Adrenal gland (tissue), 12 donors: Measurements from ENCODE around the gene TOR4A. TPM values are rescaled to one million over a fixed set of nuclear protein-coding genes. Genes with fewer than 3 reads are reported as not detected.

Experiments
- DNase-seq, 7 donors: peaks; one replicate each; pipeline ENCODE4 v3.0.0-alpha.2; 2019 to 2020
- H3K27ac ChIP-seq, 5 donors: fragments of 200-600 bp; sonication (generic) in 4 of 5; 1 replicate in 3 of 5; 2 replicates in 2 of 5; pipeline versions ENCODE4 v1.5.1 to v1.8.0; 2016 to 2020; ENCODE audit warnings: mild to moderate bottlenecking in 1 of 5
- H3K27me3 ChIP-seq: fragments of 200-600 bp; 2 replicates; pipeline ENCODE4 v1.8.0; 2021
- H3K36me3 ChIP-seq, 2 donors: fragments of 200-600 bp; replicated peaks in 1 of 2; 1 replicate in 1 of 2; 2 replicates in 1 of 2; pipeline versions ENCODE4 v1.5.1 to v1.8.0; 2018 to 2022
- H3K4me1 ChIP-seq, 2 donors: fragments of 200-600 bp; replicated peaks in 1 of 2; 1 replicate in 1 of 2; 2 replicates in 1 of 2; pipeline versions ENCODE4 v1.5.1 to v1.8.0; 2018 to 2021
- H3K4me3 ChIP-seq, 4 donors: fragments of 200-600 bp; sonication (generic) in 3 of 4; one replicate each; pipeline ENCODE4 v1.5.1; 2016 to 2018
- H3K9me3 ChIP-seq, 3 donors: fragments of 200-600 bp; sonication (generic) in 1 of 3; replicated peaks in 1 of 3; 1 replicate in 2 of 3; 2 replicates in 1 of 3; pipeline versions ENCODE4 v1.5.1 to v1.8.0; 2016 to 2021
- CTCF ChIP-seq, 6 experiments: fragments of 450-650 bp in 4 of 6; fragments of 200-600 bp in 2 of 6; sonication (generic) in 1 of 6; IDR thresholded peaks; 1 replicate in 5 of 6; 2 replicates in 1 of 6; pipeline versions ENCODE4 v1.5.1 to v1.8.0; 2016 to 2021; ENCODE audit warnings: antibody characterized with exemption in 6 of 6, mild to moderate bottlenecking in 2 of 6, moderate library complexity in 1 of 6
- POLR2A ChIP-seq, 2 donors: fragments of 450-650 bp; IDR thresholded peaks; one replicate each; pipeline ENCODE4 v1.6.1; 2017; ENCODE audit warnings: antibody characterized with exemption in 2 of 2, mild to moderate bottlenecking in 2 of 2, moderate library complexity in 1 of 2
- WGBS, 4 donors: extraction: QIAGEN DNeasy Blood & Tissue Kit in 2 of 4; methylation state at CpG; one replicate each; pipeline versions ENCODE4 v1.1.5 to v1.1.7; 2013 to 2017; 5-methylcytosine and 5-hydroxymethylcytosine counted together
- intact Hi-C, 2 donors: fragments of 100-400 bp; cut with DNase I; formaldehyde crosslinking; loops; one replicate each; pipeline versions ENCODE4 v1.14.1 to v1.15.0; 2022 to 2023
- polyA plus RNA-seq, 3 donors: library from polyadenylated mRNA; stranded (reverse); fragments of 200-250 nt in 2 of 3; fragments of 350-450 nt in 1 of 3; fragmentation: Illumina TruSeq in 1 of 3; extraction: RNeasy Lipid Tissue Mini Kit (QIAGEN cat#74804) in 1 of 3; gene quantifications; one replicate each; pipeline ENCODE4 v1.2.3, GENCODE V29; 2013 to 2014
- total RNA-seq, 9 donors: library from RNA; depleted of rRNA in 4 of 9; stranded (reverse); fragments of >200 nt in 4 of 9; fragments of 120-200 nt in 1 of 9; fragmentation: NEBNext Ultra II Directional in 1 of 9; extraction: Animal tissue kit (Norgen Biotek cat#: 25700) in 1 of 9; gene quantifications; one replicate each; pipeline versions ENCODE4 v1.1.0 to v1.2.4, GENCODE V29; 2013 to 2023
- donor health status: healthy with polysubstance abuse.
- donor health status: Bipolar disorder and iron deficiency.
- donor health status: DM: yes; HTN: yes; CAD: no.
- donor health status: DM: no; HTN: no; CAD: no.
- donor health status: DM: no; HTN: no; CAD: no.
- donor health status: DM: yes; HTN: yes; CAD: no.

TOR4A gene
- total and polyA plus RNA-seq, 12 donors = 0.49 to 21.5 (median 7.4) TPM

GRCh38 chr9:137272241-137273094 lies 5.1 kb upstream of the TOR4A start:
- H3K36me3 ChIP-seq = peaks cover 0 to 21% of the 10 kb centered on the region in 2 donors

DNA sequence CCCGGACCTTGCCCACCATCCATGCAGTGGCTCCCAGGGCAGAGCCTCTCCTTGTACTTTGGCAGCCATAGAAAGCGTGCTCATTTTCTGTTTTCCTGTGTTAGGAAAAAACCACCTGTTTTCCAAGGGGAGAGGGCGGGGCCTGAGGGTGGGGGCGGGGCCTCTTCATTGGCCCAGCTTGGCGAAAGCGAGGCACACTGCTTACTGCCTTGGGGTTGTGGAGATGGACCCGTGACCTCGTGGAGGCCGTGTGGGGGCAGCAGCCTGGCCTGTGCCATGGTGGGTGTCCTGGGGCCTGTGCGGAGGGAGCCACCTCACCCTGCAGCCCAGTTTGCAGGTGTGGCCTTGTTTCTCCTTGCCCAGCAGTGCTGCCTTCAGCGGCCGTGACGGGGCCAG lies 4.4 kb upstream of the TOR4A start:
- H3K4me3 ChIP-seq = no peak overlapping the region
- DNase-seq = no peak
- no peaks in the 10 kb centered on the region for H3K9me3 ChIP-seq
- 80 to 88% (median 83%) methylated on average over 4 to 13 of the region's 13 CpGs for WGBS, 4 donors
- no peak overlapping the region for H3K27ac ChIP-seq
- intact Hi-C loops = no loop called here
- no peaks in the 10 kb centered on the region for H3K27me3 ChIP-seq
- peaks cover 0 to 21% of the 10 kb centered on the region in 2 donors for H3K36me3 ChIP-seq
- H3K4me1 ChIP-seq = peaks cover 4 to 23% of the 10 kb centered on the region in 2 donors
- TF ChIP-seq POLR2A (IDR thresholded peaks at IDR 0.05) (no peak), CTCF (IDR thresholded peaks at IDR 0.05) (no peak)

More at GRCh38 chr9:137272241-137273094, 5.1 kb upstream of the TOR4A start:
- H3K27me3 ChIP-seq = no peaks in the 10 kb centered on the region
- 92 to 96% (median 94%) methylated on average over 8 to 39 of the region's 39 CpGs for WGBS, 4 donors
- intact Hi-C loops = no loop called here
- H3K9me3 ChIP-seq = no peaks in the 10 kb centered on the region
- TF ChIP-seq POLR2A (IDR thresholded peaks at IDR 0.05) = no peak
- no peak for TF ChIP-seq CTCF (IDR thresholded peaks at IDR 0.05)
- DNase-seq = peak in 1 of 7 donors; percentile 16
- H3K4me1 ChIP-seq = peaks cover 4 to 23% of the 10 kb centered on the region in 2 donors
- H3K27ac ChIP-seq = no peak overlapping the region
- no peak overlapping the region for H3K4me3 ChIP-seq

- Histone ChIP-seq H3K9me3 (no peaks in the 10 kb centered on the region), H3K4me1 (peaks cover 4 to 18% of the 10 kb centered on the region in 2 donors), H3K27me3 (peaks cover 4% of the 10 kb centered on the region), H3K4me3 (no peak overlapping the region), H3K36me3 (peaks cover 0 to 21% of the 10 kb centered on the region in 2 donors), H3K27ac (no peak overlapping the region)
- peak in 1 of 7 donors; percentile 19 for DNase-seq
- WGBS, 4 donors = 68 to 87% (median 75%) methylated on average over 8 to 15 of the region's 15 CpGs
- TF ChIP-seq POLR2A (IDR thresholded peaks at IDR 0.05) = no peak
- no peak for TF ChIP-seq CTCF (IDR thresholded peaks at IDR 0.05)
- intact Hi-C loops = no loop called here
Observed at GRCh38 chr9:137273611-137274320, 3.8 kb upstream of the TOR4A start.

DNA sequence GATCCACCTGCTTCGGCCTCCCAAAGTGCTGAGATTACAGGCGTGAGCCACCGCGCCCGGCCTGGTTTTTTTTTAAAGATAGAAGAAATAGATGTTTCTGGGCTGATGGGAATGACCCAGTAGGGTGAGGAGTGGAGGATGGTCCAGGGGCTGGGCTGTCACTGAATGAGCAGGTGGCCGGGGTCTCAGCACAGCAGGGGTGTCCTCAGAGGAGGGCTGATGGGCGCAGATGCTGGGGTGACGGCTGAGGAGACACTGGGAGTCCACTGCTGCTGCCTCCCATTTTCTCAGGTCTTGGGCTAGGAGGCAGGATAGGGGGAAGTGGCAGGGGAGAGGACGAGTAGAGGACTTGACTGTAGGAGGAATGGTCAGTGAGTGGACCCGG lies 2.3 kb upstream of the TOR4A start:
- WGBS, 4 donors = 84 to 88% (median 85%) methylated on average over 10 of the region's 10 CpGs
- intact Hi-C loops = no loop called here
- H3K9me3 ChIP-seq = no peaks in the 10 kb centered on the region
- peaks cover 9% of the 10 kb centered on the region for H3K27me3 ChIP-seq
- H3K27ac ChIP-seq = no peak overlapping the region
- peaks cover 0 to 7% of the 10 kb centered on the region in 2 donors for H3K4me1 ChIP-seq
- TF ChIP-seq CTCF (IDR thresholded peaks at IDR 0.05) (no peak), POLR2A (IDR thresholded peaks at IDR 0.05) (no peak)
- peaks cover 0 to 21% of the 10 kb centered on the region in 2 donors for H3K36me3 ChIP-seq
- DNase-seq = peak in 1 of 7 donors; percentile 12
- H3K4me3 ChIP-seq = no peak overlapping the region
